Measurements from ENCODE around the gene SCAMP5. TPM values are rescaled to one million over a fixed set of nuclear protein-coding genes. Genes with fewer than 3 reads are reported as not detected.
A peak's percentile ranks its signal among the peaks of the same experiment; 100 is the strongest.

The SCAMP5 gene
- total RNA-seq, 8 experiments from 2014 or later, result 3.6 to 62.7 (median 51.5) TPM

GRCh38 chr15:74958908-74959585 is 36.3 kb upstream of the SCAMP5 start:
- ATAC-seq (replicated peaks in 6 of 8), result peak in 5 of 8 experiments; percentile 2 to 9 (median 6)
- Histone ChIP-seq H3K27ac (no peak overlapping the region), H3K4me1 (replicated peaks in 1 of 2) (peaks cover 21 to 38% of the 10 kb centered on the region in 2 donors), H3K4me3 (peak overlapping the region; percentile 36 to 58 (median 39))
- in situ Hi-C loops (cut with MboI; ENCODE audit: low pct_unique_long_range_greater_than_20kb in 2 of 9, low sequenced_read_pairs in 9 of 9, unreplicated experiment in 9 of 9), result loop anchor here in 2 of 9 experiments (10.0 to 25.0 kb wide), 2 partner anchors 184 to 322 kb away; no protein-coding TSS in a partner anchor
- 0 to 4% (median 2%) methylated on average over 1 to 18 of the region's 47 CpGs; no CpG with 5 or more reads in 5 of the 10 experiments for WGBS, 10 experiments

GRCh38 chr15:74959586-74959939 is 35.8 kb upstream of the SCAMP5 start:
- H3K27ac ChIP-seq, result no peak overlapping the region

GRCh38 chr15:74960286-74960685 is 35.1 kb upstream of the SCAMP5 start:
- Histone ChIP-seq H3K4me3 (no peak overlapping the region), H3K4me1 (replicated peaks in 1 of 2) (peaks cover 20 to 37% of the 10 kb centered on the region in 2 donors), H3K27ac (no peak overlapping the region)
- no peak for ATAC-seq (replicated peaks in 6 of 8)
- in situ Hi-C loops (cut with MboI; ENCODE audit: low pct_unique_long_range_greater_than_20kb in 2 of 9, low sequenced_read_pairs in 9 of 9, unreplicated experiment in 9 of 9), result loop anchor here in 1 of 9 experiments (25.0 kb wide), 1 partner anchor 323 kb away; no protein-coding TSS in a partner anchor
- WGBS, 10 experiments, result 100% methylated on average over 1 of the region's 1 CpG; no CpG with 5 or more reads in 9 of the 10 experiments

More at GRCh38 chr15:74959586-74959939, 35.8 kb upstream of the SCAMP5 start:
- ATAC-seq (replicated peaks in 6 of 8), result no peak
- Histone ChIP-seq H3K4me3 (peak overlapping the region; percentile 6 to 58 (median 37)), H3K4me1 (replicated peaks in 1 of 2) (peaks cover 20 to 37% of the 10 kb centered on the region in 2 donors)
- in situ Hi-C loops (cut with MboI; ENCODE audit: low pct_unique_long_range_greater_than_20kb in 2 of 9, low sequenced_read_pairs in 9 of 9, unreplicated experiment in 9 of 9), result loop anchor here in 2 of 9 experiments (10.0 to 25.0 kb wide), 2 partner anchors 185 to 322 kb away; no protein-coding TSS in a partner anchor
- 0 to 20% (median 3%) methylated on average over 1 to 2 of the region's 8 CpGs; no CpG with 5 or more reads in 6 of the 10 experiments for whole genome bisulfite sequencing, 10 experiments

GRCh38 chr15:74960995-74961588 is 34.3 kb upstream of the SCAMP5 start:
- Histone ChIP-seq H3K4me3 (no peak overlapping the region), H3K4me1 (replicated peaks in 1 of 2) (peaks cover 17 to 38% of the 10 kb centered on the region in 2 donors), H3K27ac (no peak overlapping the region)
- WGBS, 10 experiments, result 62 to 86% (median 75%) methylated on average over 1 to 3 of the region's 3 CpGs; no CpG with 5 or more reads in 6 of the 10 experiments
- ATAC-seq (replicated peaks in 6 of 8), result no peak
- in situ Hi-C loops (cut with MboI; ENCODE audit: low pct_unique_long_range_greater_than_20kb in 2 of 9, low sequenced_read_pairs in 9 of 9, unreplicated experiment in 9 of 9), result loop anchor here in 1 of 9 experiments (25.0 kb wide), 1 partner anchor 324 kb away; no protein-coding TSS in a partner anchor

- 92 to 100% (median 99%) methylated on average over 1 to 5 of the region's 5 CpGs; no CpG with 5 or more reads in 6 of the 10 experiments for WGBS, 10 experiments
- Histone ChIP-seq H3K4me3 (no peak overlapping the region), H3K27ac (no peak overlapping the region), H3K4me1 (replicated peaks in 1 of 2) (peaks cover 17 to 38% of the 10 kb centered on the region in 2 donors)
- in situ Hi-C loops (cut with MboI; ENCODE audit: low pct_unique_long_range_greater_than_20kb in 2 of 9, low sequenced_read_pairs in 9 of 9, unreplicated experiment in 9 of 9), result loop anchor here in 1 of 9 experiments (25.0 kb wide), 1 partner anchor 324 kb away; no protein-coding TSS in a partner anchor
- no peak for ATAC-seq (replicated peaks in 6 of 8)
These were observed 33.7 kb upstream of the SCAMP5 start for GRCh38 chr15:74961616-74962015.

GRCh38 chr15:74962219-74962618 is 33.1 kb upstream of the SCAMP5 start:
- 70 to 100% (median 90%) methylated on average over 1 to 7 of the region's 8 CpGs; no CpG with 5 or more reads in 3 of the 10 experiments for WGBS, 10 experiments
- in situ Hi-C loops (cut with MboI; ENCODE audit: low pct_unique_long_range_greater_than_20kb in 2 of 9, low sequenced_read_pairs in 9 of 9, unreplicated experiment in 9 of 9), result loop anchor here in 1 of 9 experiments (25.0 kb wide), 1 partner anchor 325 kb away; no protein-coding TSS in a partner anchor
- H3K27ac ChIP-seq, result no peak overlapping the region
- H3K4me3 ChIP-seq, result no peak overlapping the region
- peaks cover 17 to 38% of the 10 kb centered on the region in 2 donors for H3K4me1 ChIP-seq (replicated peaks in 1 of 2)
- ATAC-seq (replicated peaks in 6 of 8), result no peak

- Histone ChIP-seq H3K4me1 (replicated peaks in 1 of 2) (peaks cover 17 to 37% of the 10 kb centered on the region in 2 donors), H3K27ac (no peak overlapping the region), H3K4me3 (no peak overlapping the region)
- in situ Hi-C loops (cut with MboI; ENCODE audit: low pct_unique_long_range_greater_than_20kb in 2 of 9, low sequenced_read_pairs in 9 of 9, unreplicated experiment in 9 of 9), result loop anchor here in 1 of 9 experiments (25.0 kb wide), 1 partner anchor 325 kb away; no protein-coding TSS in a partner anchor
- 20 to 80% (median 41%) methylated on average over 1 of the region's 2 CpGs; no CpG with 5 or more reads in 6 of the 10 experiments for WGBS, 10 experiments
- no peak for ATAC-seq (replicated peaks in 6 of 8)
These were observed 32.7 kb upstream of the SCAMP5 start for GRCh38 chr15:74962671-74963070.

- in situ Hi-C loops (cut with MboI; ENCODE audit: low pct_unique_long_range_greater_than_20kb in 2 of 9, low sequenced_read_pairs in 9 of 9, unreplicated experiment in 9 of 9), result loop anchor here in 1 of 9 experiments (25.0 kb wide), 1 partner anchor 326 kb away; no protein-coding TSS in a partner anchor
- no peak overlapping the region for H3K4me3 ChIP-seq
- H3K4me1 ChIP-seq (replicated peaks in 1 of 2), result peaks cover 17 to 31% of the 10 kb centered on the region in 2 donors
- WGBS, 10 experiments, result 28 to 100% (median 86%) methylated on average over 2 of the region's 4 CpGs; no CpG with 5 or more reads in 2 of the 10 experiments
- ATAC-seq (replicated peaks in 6 of 8), result no peak
- no peak overlapping the region for H3K27ac ChIP-seq
These were observed 32.1 kb upstream of the SCAMP5 start for GRCh38 chr15:74963213-74963612.

- peak in 5 of 8 experiments; percentile 67 to 88 (median 71) for ATAC-seq (replicated peaks in 6 of 8)
- in situ Hi-C loops (cut with MboI; ENCODE audit: low pct_unique_long_range_greater_than_20kb in 2 of 9, low sequenced_read_pairs in 9 of 9, unreplicated experiment in 9 of 9), result loop anchor here in 1 of 9 experiments (25.0 kb wide), 1 partner anchor 327 kb away; no protein-coding TSS in a partner anchor
These were observed 30.6 kb upstream of the SCAMP5 start for GRCh38 chr15:74964794-74965193.

GRCh38 chr15:74967670-74968069 is 27.7 kb upstream of the SCAMP5 start:
- in situ Hi-C loops (cut with MboI; ENCODE audit: low pct_unique_long_range_greater_than_20kb in 2 of 9, low sequenced_read_pairs in 9 of 9, unreplicated experiment in 9 of 9), result loop anchor here in 1 of 9 experiments (25.0 kb wide), 1 partner anchor 330 kb away; no protein-coding TSS in a partner anchor
- WGBS, 10 experiments, result 100% methylated on average over 1 to 2 of the region's 5 CpGs; no CpG with 5 or more reads in 6 of the 10 experiments
- no peak for ATAC-seq (replicated peaks in 6 of 8)

More at GRCh38 chr15:74964794-74965193, 30.6 kb upstream of the SCAMP5 start:
- no peak overlapping the region for H3K4me3 ChIP-seq
- peak overlapping the region; percentile 6 to 64 for H3K27ac ChIP-seq
- 0 to 58% (median 17%) methylated on average over 1 to 2 of the region's 3 CpGs; no CpG with 5 or more reads in 6 of the 10 experiments for WGBS, 10 experiments
- H3K4me1 ChIP-seq (replicated peaks in 1 of 2), result peaks cover 13 to 16% of the 10 kb centered on the region in 2 donors

GRCh38 chr15:74976159-74976558 is 19.2 kb upstream of the SCAMP5 start:
- in situ Hi-C loops (cut with MboI; ENCODE audit: low pct_unique_long_range_greater_than_20kb in 2 of 9, low sequenced_read_pairs in 9 of 9, unreplicated experiment in 9 of 9), result no loop called here
- Histone ChIP-seq H3K4me1 (replicated peaks in 1 of 2) (no peaks in the 10 kb centered on the region), H3K27ac (no peak overlapping the region), H3K4me3 (no peak overlapping the region)
- ATAC-seq (replicated peaks in 6 of 8), result no peak
- 0 to 100% (median 83%) methylated on average over 1 of the region's 1 CpG; no CpG with 5 or more reads in 2 of the 10 experiments for WGBS, 10 experiments

More at GRCh38 chr15:74967670-74968069, 27.7 kb upstream of the SCAMP5 start:
- H3K27ac ChIP-seq, result no peak overlapping the region
- peaks cover 13 to 16% of the 10 kb centered on the region in 2 donors for H3K4me1 ChIP-seq (replicated peaks in 1 of 2)
- no peak overlapping the region for H3K4me3 ChIP-seq

- in situ Hi-C loops (cut with MboI; ENCODE audit: low pct_unique_long_range_greater_than_20kb in 2 of 9, low sequenced_read_pairs in 9 of 9, unreplicated experiment in 9 of 9), result no loop called here
- 18 to 100% (median 80%) methylated on average over 1 to 4 of the region's 4 CpGs for WGBS, 10 experiments
- Histone ChIP-seq H3K27ac (no peak overlapping the region), H3K4me3 (no peak overlapping the region), H3K4me1 (replicated peaks in 1 of 2) (no peaks in the 10 kb centered on the region)
- ATAC-seq (replicated peaks in 6 of 8), result no peak
These were observed 17.8 kb upstream of the SCAMP5 start for GRCh38 chr15:74977599-74977998.

Measured in motor neuron (in vitro differentiated cells).